Thoracic aorta endothelial cell (primary cell): Measurements from ENCODE around the gene MLANA. TPM values are rescaled to one million over a fixed set of nuclear protein-coding genes. Genes with fewer than 3 reads are reported as not detected.

Source experiments
- total RNA-seq: library from RNA; depleted of rRNA; stranded (reverse); fragments of >200 nt; gene quantifications from 2 replicates; pipeline ENCODE4 v1.2.3, GENCODE V29; 2012

MLANA gene
- not detected in 2 replicates for total RNA-seq

DNA sequence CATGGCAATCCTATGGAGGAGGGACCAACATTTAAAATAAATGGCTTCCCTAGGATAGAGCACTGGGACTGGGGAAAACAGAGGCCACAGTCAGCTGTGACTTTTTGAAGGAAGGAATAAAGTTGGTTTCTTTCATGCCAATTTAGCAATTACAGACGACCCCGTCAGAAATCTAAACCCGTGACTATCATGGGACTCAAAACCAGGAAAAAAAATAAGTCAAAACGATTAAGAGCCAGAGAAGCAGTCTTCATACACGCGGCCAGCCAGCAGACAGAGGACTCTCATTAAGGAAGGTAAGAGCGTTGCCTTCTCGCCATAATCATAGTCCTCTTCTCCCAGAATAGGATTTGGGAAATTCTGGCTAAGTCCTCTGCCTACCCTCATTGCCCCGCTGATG is at the start of gene MLANA:
TSS of gene MLANA (plus strand) at position 249 of the 400 bp plus-strand sequence. CDS start 1,586 bp downstream, outside the sequence.

Other genes starting within 250 kb of the MLANA start
- 14.4 and 26.3 TPM in 2 replicates for gene ERMP1, start 57.8 kb upstream of the MLANA start, total RNA-seq
- gene RANBP6, start 124.7 kb downstream of the MLANA start, total RNA-seq: 56.1 and 57.1 TPM in 2 replicates